NB4 (cell line): ENCODE results near the gene BICDL2.

ENCODE experiments used
- POLR2A ChIP-seq: IDR thresholded peaks from 2 replicates; pipeline ENCODE4 v1.6.1; 2011; ENCODE audit warnings: mild to moderate bottlenecking; ENCODE audit not compliant: insufficient read length; ENCODE audit errors: extremely low read depth
- TF ChIP-seq, protein P1 (sequence below): IDR thresholded peaks from one replicate; pipeline ENCODE4 v1.5.1; 2012; ENCODE audit warnings: low read depth, low read length

DNA sequence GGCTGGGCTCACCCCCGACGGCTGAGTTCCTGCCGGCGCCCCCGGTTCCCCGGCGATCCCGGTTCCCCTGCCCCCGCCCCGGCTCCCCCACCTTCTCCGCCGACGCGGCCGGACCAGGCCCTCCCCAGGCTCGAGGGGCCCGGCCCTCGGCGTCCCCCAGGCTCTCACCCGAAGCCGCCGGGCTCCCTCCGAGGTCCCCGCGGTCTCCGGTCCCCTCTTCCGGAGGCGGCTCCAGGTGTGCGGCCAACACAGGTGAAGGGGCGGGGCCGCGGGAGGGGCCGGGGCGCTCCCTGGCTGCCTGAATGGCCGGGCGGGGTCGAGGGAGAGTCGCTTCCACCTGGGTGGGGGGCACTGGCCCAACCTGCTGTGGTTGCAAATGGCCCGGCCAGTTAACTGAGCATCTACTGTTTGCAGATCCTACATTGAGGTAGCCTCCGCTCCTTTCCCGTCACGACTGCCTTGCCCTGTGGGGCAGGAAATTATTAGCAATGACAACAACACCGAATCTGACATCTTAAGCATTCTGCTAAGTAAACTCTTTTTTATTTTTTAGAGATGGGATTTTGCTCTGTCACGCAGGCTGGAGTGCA, at the start of gene BICDL2:
- TF ChIP-seq, protein P1, sequence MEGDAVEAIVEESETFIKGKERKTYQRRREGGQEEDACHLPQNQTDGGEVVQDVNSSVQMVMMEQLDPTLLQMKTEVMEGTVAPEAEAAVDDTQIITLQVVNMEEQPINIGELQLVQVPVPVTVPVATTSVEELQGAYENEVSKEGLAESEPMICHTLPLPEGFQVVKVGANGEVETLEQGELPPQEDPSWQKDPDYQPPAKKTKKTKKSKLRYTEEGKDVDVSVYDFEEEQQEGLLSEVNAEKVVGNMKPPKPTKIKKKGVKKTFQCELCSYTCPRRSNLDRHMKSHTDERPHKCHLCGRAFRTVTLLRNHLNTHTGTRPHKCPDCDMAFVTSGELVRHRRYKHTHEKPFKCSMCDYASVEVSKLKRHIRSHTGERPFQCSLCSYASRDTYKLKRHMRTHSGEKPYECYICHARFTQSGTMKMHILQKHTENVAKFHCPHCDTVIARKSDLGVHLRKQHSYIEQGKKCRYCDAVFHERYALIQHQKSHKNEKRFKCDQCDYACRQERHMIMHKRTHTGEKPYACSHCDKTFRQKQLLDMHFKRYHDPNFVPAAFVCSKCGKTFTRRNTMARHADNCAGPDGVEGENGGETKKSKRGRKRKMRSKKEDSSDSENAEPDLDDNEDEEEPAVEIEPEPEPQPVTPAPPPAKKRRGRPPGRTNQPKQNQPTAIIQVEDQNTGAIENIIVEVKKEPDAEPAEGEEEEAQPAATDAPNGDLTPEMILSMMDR = no peak
- TF ChIP-seq POLR2A = no peak
